Sigmoid colon (tissue), 7 donors: ENCODE data around the gene CD200R1. TPM values are rescaled to one million over a fixed set of nuclear protein-coding genes. Genes with fewer than 3 reads are reported as not detected.

Experiments used
- DNase-seq: peaks from one replicate; pipeline ENCODE4 v3.0.0-alpha.2; 2019
- H3K27ac ChIP-seq, 4 donors: fragments of 200-600 bp; sonication (generic); one replicate each; pipeline ENCODE4 v1.5.1; 2016 to 2019; ENCODE audit warnings: mild to moderate bottlenecking in 1 of 4
- H3K27me3 ChIP-seq, 3 donors: fragments of 200-600 bp; sonication (generic); one replicate each; pipeline ENCODE4 v1.5.1; 2019; ENCODE audit warnings: mild to moderate bottlenecking in 1 of 3
- H3K36me3 ChIP-seq, 4 donors: fragments of 200-600 bp; sonication (generic); one replicate each; pipeline ENCODE4 v1.5.1; 2016 to 2019
- H3K4me1 ChIP-seq, 4 donors: fragments of 200-600 bp; sonication (generic); one replicate each; pipeline ENCODE4 v1.5.1; 2017 to 2019
- H3K4me3 ChIP-seq, 4 donors: fragments of 200-600 bp; sonication (generic); one replicate each; pipeline ENCODE4 v1.5.1; 2017 to 2019; ENCODE audit warnings: mild to moderate bottlenecking in 2 of 4, moderate library complexity in 1 of 4
- H3K9me3 ChIP-seq, 4 donors: fragments of 200-600 bp in 3 of 4; sonication (generic) in 3 of 4; one replicate each; pipeline versions ENCODE4 v1.5.1 to v1.6.1; 2013 to 2019
- CTCF ChIP-seq, 4 experiments: fragments of 450-650 bp in 3 of 4; fragments of 200-600 bp in 1 of 4; IDR thresholded peaks; one replicate each; pipeline ENCODE4 v1.5.1; 2016 to 2019; ENCODE audit warnings: antibody characterized with exemption in 4 of 4, mild to moderate bottlenecking in 3 of 4, moderate library complexity in 2 of 4
- EP300 ChIP-seq, 4 donors: sonication (generic); formaldehyde crosslinking; IDR thresholded peaks; one replicate each; pipeline ENCODE4 v1.6.1; 2017; ENCODE audit warnings: antibody characterized with exemption in 4 of 4
- POLR2A ChIP-seq, 2 donors: fragments of 450-650 bp; IDR thresholded peaks; one replicate each; pipeline ENCODE4 v1.6.1; 2016; ENCODE audit warnings: antibody characterized with exemption in 2 of 2, mild to moderate bottlenecking in 2 of 2, moderate library complexity in 2 of 2
- POLR2AphosphoS5 ChIP-seq, 4 donors: sonication (generic); formaldehyde crosslinking; IDR thresholded peaks; one replicate each; pipeline ENCODE4 v1.6.1; 2017; ENCODE audit warnings: antibody characterized with exemption in 4 of 4
- WGBS, 2 donors: extraction: QIAGEN DNeasy Blood & Tissue Kit; methylation state at CpG; one replicate each; pipeline ENCODE4 v1.1.7; 2013; 5-methylcytosine and 5-hydroxymethylcytosine counted together
- intact Hi-C: fragments of 100-400 bp; cut with DNase I; formaldehyde crosslinking; loops from one replicate; pipeline ENCODE4 v1.15.1; 2023
- polyA plus RNA-seq, 3 donors: library from polyadenylated mRNA; stranded (reverse); fragments of 200-250 nt; gene quantifications; one replicate each; pipeline ENCODE4 v1.2.3, GENCODE V29; 2013
- total RNA-seq, 4 donors: library from RNA; depleted of rRNA; stranded (reverse); fragments of >200 nt; gene quantifications; one replicate each; pipeline ENCODE4 v1.1.0, GENCODE V29; 2016
- donor health status: healthy with polysubstance abuse.
- donor health status: Bipolar disorder and iron deficiency.
- donor health status: healthy.

CD200R1 gene
- total and polyA plus RNA-seq, 7 donors, result 0.60 to 5.0 (median 1.1) TPM; not detected in 1

- Histone ChIP-seq H3K9me3 (no peaks in the 10 kb centered on the region), H3K4me1 (peaks cover 0 to 19% (median 14%) of the 10 kb centered on the region in 4 donors), H3K27me3 (no peaks in the 10 kb centered on the region), H3K4me3 (no peak overlapping the region), H3K36me3 (no peaks in the 10 kb centered on the region), H3K27ac (no peak overlapping the region)
- DNase-seq, result no peak
- no peak for TF ChIP-seq POLR2AphosphoS5 (IDR thresholded peaks at IDR 0.05)
- no peak for TF ChIP-seq POLR2A (IDR thresholded peaks at IDR 0.05)
- TF ChIP-seq EP300 (IDR thresholded peaks at IDR 0.05), result no peak
- TF ChIP-seq CTCF (IDR thresholded peaks at IDR 0.05), result no peak
- intact Hi-C loops, result no loop called here
- WGBS, 2 donors, result 76 to 89% methylated on average over 9 of the region's 9 CpGs
Observed at GRCh38 chr3:112987710-112988334, 12.9 kb upstream of the CD200R1 start.

- Histone ChIP-seq H3K9me3 (no peaks in the 10 kb centered on the region), H3K27ac (no peak overlapping the region), H3K36me3 (no peaks in the 10 kb centered on the region), H3K27me3 (no peaks in the 10 kb centered on the region), H3K4me3 (no peak overlapping the region), H3K4me1 (peaks cover 0 to 6% (median 0%) of the 10 kb centered on the region in 4 donors)
- no peak for DNase-seq
- 87 to 92% methylated on average over 2 of the region's 2 CpGs for WGBS, 2 donors
- TF ChIP-seq POLR2A (IDR thresholded peaks at IDR 0.05), result no peak
- intact Hi-C loops, result loop anchor here (5.0 kb wide), 1 partner anchor 402 kb away; no protein-coding TSS in a partner anchor
Observed at GRCh38 chr3:112984485-112984884, 9.6 kb upstream of the CD200R1 start.

GRCh38 chr3:112982710-112983109 is 7.8 kb upstream of the CD200R1 start:
- Histone ChIP-seq H3K4me1 (peaks cover 0 to 6% (median 0%) of the 10 kb centered on the region in 4 donors), H3K4me3 (no peak overlapping the region), H3K27ac (no peak overlapping the region), H3K36me3 (no peaks in the 10 kb centered on the region), H3K9me3 (no peaks in the 10 kb centered on the region), H3K27me3 (no peaks in the 10 kb centered on the region)
- intact Hi-C loops, result loop anchor here (5.0 kb wide), 1 partner anchor 400 kb away; no protein-coding TSS in a partner anchor
- TF ChIP-seq POLR2A (IDR thresholded peaks at IDR 0.05) (no peak), CTCF (IDR thresholded peaks at IDR 0.05) (no peak), EP300 (IDR thresholded peaks at IDR 0.05) (no peak), POLR2AphosphoS5 (IDR thresholded peaks at IDR 0.05) (no peak)
- WGBS, 2 donors, result 9 to 16% methylated on average over 1 of the region's 1 CpG
- no peak for DNase-seq

GRCh38 chr3:112980080-112980479 is 5.2 kb upstream of the CD200R1 start:
- WGBS, 2 donors, result 3 to 49% methylated on average over 1 of the region's 1 CpG
- no peaks in the 10 kb centered on the region for H3K9me3 ChIP-seq
- intact Hi-C loops, result loop anchor here (5.0 kb wide), 1 partner anchor 398 kb away; no protein-coding TSS in a partner anchor
- H3K36me3 ChIP-seq, result no peaks in the 10 kb centered on the region
- no peak overlapping the region for H3K4me3 ChIP-seq
- peaks cover 0 to 6% (median 0%) of the 10 kb centered on the region in 4 donors for H3K4me1 ChIP-seq
- no peaks in the 10 kb centered on the region for H3K27me3 ChIP-seq
- H3K27ac ChIP-seq, result no peak overlapping the region
- DNase-seq, result no peak
- TF ChIP-seq POLR2AphosphoS5 (IDR thresholded peaks at IDR 0.05), result no peak
- TF ChIP-seq EP300 (IDR thresholded peaks at IDR 0.05), result no peak
- TF ChIP-seq POLR2A (IDR thresholded peaks at IDR 0.05), result no peak
- no peak for TF ChIP-seq CTCF (IDR thresholded peaks at IDR 0.05)

- no peak overlapping the region for H3K27ac ChIP-seq
- intact Hi-C loops, result loop anchor here (1.0 to 5.0 kb wide), 2 partner anchors 242 to 336 kb away; no protein-coding TSS in a partner anchor
- no peaks in the 10 kb centered on the region for H3K36me3 ChIP-seq
- peaks cover 0 to 1% (median 0%) of the 10 kb centered on the region in 4 donors for H3K4me1 ChIP-seq
- TF ChIP-seq EP300 (IDR thresholded peaks at IDR 0.05) (no peak), POLR2A (IDR thresholded peaks at IDR 0.05) (no peak), POLR2AphosphoS5 (IDR thresholded peaks at IDR 0.05) (no peak), CTCF (IDR thresholded peaks at IDR 0.05) (peak; percentile 46 to 69 (median 50))
- DNase-seq, result no peak
- no peaks in the 10 kb centered on the region for H3K9me3 ChIP-seq
- no peaks in the 10 kb centered on the region for H3K27me3 ChIP-seq
- 65 to 88% methylated on average over 1 of the region's 1 CpG for WGBS, 2 donors
- no peak overlapping the region for H3K4me3 ChIP-seq
Observed at GRCh38 chr3:112979244-112979832, 4.4 kb upstream of the CD200R1 start.
